ENCODE data around the gene ELF1.

ELF1 gene

GRCh38 chr13:40974460-40975407 lies 44.4 kb downstream of the ELF1 start:
- peak; percentile 64 for DNase-seq (ENCODE audit: low read depth)
- peak; percentile 53 for TF ChIP-seq CTCF (IDR thresholded peaks at IDR 0.05; ENCODE audit: insufficient read depth, low read depth, low read length, missing control alignments)
- no peak overlapping the region for H3K4me3 ChIP-seq (ENCODE audit: low read length)

GRCh38 chr13:40973409-40973808 lies 45.7 kb downstream of the ELF1 start:
- no peak for DNase-seq (ENCODE audit: low read depth)
- no peak overlapping the region for H3K4me3 ChIP-seq (ENCODE audit: low read length)

GRCh38 chr13:40971321-40971720 lies 47.8 kb downstream of the ELF1 start:
- no peak overlapping the region for H3K4me3 ChIP-seq (ENCODE audit: low read length)
- DNase-seq (ENCODE audit: low read depth) = no peak
- no peak for TF ChIP-seq CTCF (IDR thresholded peaks at IDR 0.05; ENCODE audit: insufficient read depth, low read depth, low read length, missing control alignments)

More at GRCh38 chr13:40973409-40973808, 45.7 kb downstream of the ELF1 start:
- TF ChIP-seq CTCF (IDR thresholded peaks at IDR 0.05; ENCODE audit: insufficient read depth, low read depth, low read length, missing control alignments) = no peak

- DNase-seq (ENCODE audit: low read depth) = no peak
- H3K4me3 ChIP-seq (ENCODE audit: low read length) = no peak overlapping the region
- TF ChIP-seq CTCF (IDR thresholded peaks at IDR 0.05; ENCODE audit: insufficient read depth, low read depth, low read length, missing control alignments) = no peak
These were observed 48.3 kb downstream of the ELF1 start for GRCh38 chr13:40970803-40971202.

GRCh38 chr13:40969169-40969901 lies 49.8 kb downstream of the ELF1 start:
- DNase-seq (ENCODE audit: low read depth) = no peak
- H3K4me3 ChIP-seq (ENCODE audit: low read length) = no peak overlapping the region
- TF ChIP-seq CTCF (IDR thresholded peaks at IDR 0.05; ENCODE audit: insufficient read depth, low read depth, low read length, missing control alignments) = no peak

- no peak overlapping the region for H3K4me3 ChIP-seq (ENCODE audit: low read length)
- TF ChIP-seq CTCF (IDR thresholded peaks at IDR 0.05; ENCODE audit: insufficient read depth, low read depth, low read length, missing control alignments) = no peak
- DNase-seq (ENCODE audit: low read depth) = no peak
These were observed 50.6 kb downstream of the ELF1 start for GRCh38 chr13:40968416-40969000.

All from epithelial cell of esophagus (primary cell).